H1 (cell line): ENCODE results near the gene GATD1.

Experiments
- EZH2 ChIP-seq: fragments of 200-600 bp; sonication (generic); IDR thresholded peaks from 2 replicates; pipeline ENCODE4 v1.7.1; 2012; ENCODE audit warnings: low read depth, mild to moderate bottlenecking, moderate library complexity, low read length, inconsistent platforms; ENCODE audit not compliant: severe bottlenecking
- POLR2A ChIP-seq, 2 experiments: IDR thresholded peaks; 1 replicate in 1 of 2; 2 replicates in 1 of 2; pipeline ENCODE4 v1.6.1; 2011; ENCODE audit warnings: low read depth in 2 of 2, low read length in 2 of 2, mild to moderate bottlenecking in 2 of 2; ENCODE audit errors: control extremely low read depth in 1 of 2
- SP1 ChIP-seq: IDR thresholded peaks from 2 replicates; pipeline ENCODE4 v1.6.1; 2011; ENCODE audit warnings: low read depth, low read length
- TBP ChIP-seq: IDR thresholded peaks from 2 replicates; pipeline ENCODE4 v1.6.1; 2011; ENCODE audit warnings: low read depth, low read length, improper control_type of control experiment
- TCF12 ChIP-seq: IDR thresholded peaks from 2 replicates; pipeline ENCODE4 v1.6.1; 2011; ENCODE audit warnings: low read depth, mild to moderate bottlenecking, low read length
- TF ChIP-seq, protein P1 (sequence below), 3 experiments: IDR thresholded peaks; 1 replicate in 2 of 3; 2 replicates in 1 of 3; pipeline versions ENCODE4 v1.5.1 to v1.6.1; 2011; ENCODE audit warnings: low read length in 3 of 3, mild to moderate bottlenecking in 3 of 3, inconsistent platforms in 2 of 3, low read depth in 1 of 3, moderate library complexity in 1 of 3; ENCODE audit not compliant: insufficient read depth in 1 of 3; ENCODE audit errors: control extremely low read depth in 1 of 3

GRCh38 chr11:788009-788640, 10.8 kb upstream of the GATD1 start:
- no peak for TF ChIP-seq TCF12
- TF ChIP-seq, protein P1, sequence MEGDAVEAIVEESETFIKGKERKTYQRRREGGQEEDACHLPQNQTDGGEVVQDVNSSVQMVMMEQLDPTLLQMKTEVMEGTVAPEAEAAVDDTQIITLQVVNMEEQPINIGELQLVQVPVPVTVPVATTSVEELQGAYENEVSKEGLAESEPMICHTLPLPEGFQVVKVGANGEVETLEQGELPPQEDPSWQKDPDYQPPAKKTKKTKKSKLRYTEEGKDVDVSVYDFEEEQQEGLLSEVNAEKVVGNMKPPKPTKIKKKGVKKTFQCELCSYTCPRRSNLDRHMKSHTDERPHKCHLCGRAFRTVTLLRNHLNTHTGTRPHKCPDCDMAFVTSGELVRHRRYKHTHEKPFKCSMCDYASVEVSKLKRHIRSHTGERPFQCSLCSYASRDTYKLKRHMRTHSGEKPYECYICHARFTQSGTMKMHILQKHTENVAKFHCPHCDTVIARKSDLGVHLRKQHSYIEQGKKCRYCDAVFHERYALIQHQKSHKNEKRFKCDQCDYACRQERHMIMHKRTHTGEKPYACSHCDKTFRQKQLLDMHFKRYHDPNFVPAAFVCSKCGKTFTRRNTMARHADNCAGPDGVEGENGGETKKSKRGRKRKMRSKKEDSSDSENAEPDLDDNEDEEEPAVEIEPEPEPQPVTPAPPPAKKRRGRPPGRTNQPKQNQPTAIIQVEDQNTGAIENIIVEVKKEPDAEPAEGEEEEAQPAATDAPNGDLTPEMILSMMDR (IDR thresholded peaks at IDR 0.05; ENCODE audit: control extremely low read depth in 1 of 3, insufficient read depth in 1 of 3, low read depth in 1 of 3, low read length in 3 of 3): no peak
- no peak; a peak in 1 of 3 replicates for TF ChIP-seq POLR2A (IDR thresholded peaks at IDR 0.05; ENCODE audit: control extremely low read depth in 1 of 2, low read depth in 2 of 2, low read length in 2 of 2)
- TF ChIP-seq TBP: no peak
- TF ChIP-seq EZH2: no peak
- no peak for TF ChIP-seq SP1
